HEK293 (cell line): ENCODE data around the gene CD79A.
A peak's percentile ranks its signal among the peaks of the same experiment; 100 is the strongest.

Experiments used
- CTCF ChIA-PET: fragments of 350-600 bp; formaldehyde crosslinking; extraction: SDS; loops from one replicate; lab custom pipeline; 2021; ENCODE audit warnings: antibody characterized with exemption; lab: Yijun Ruan, JAX
- POLR2A ChIA-PET: fragments of 300-600 bp; formaldehyde crosslinking; extraction: SDS; loops from one replicate; lab custom pipeline; 2020; ENCODE audit warnings: antibody characterized with exemption, inconsistent platforms; lab: Yijun Ruan, JAX
- H3K27ac ChIP-seq: fragments of 200-500 bp; sonication (Bioruptor generic); 2 replicates; pipeline ENCODE4 v1.5.1; 2014; ENCODE audit warnings: low read depth, low read length, control low read depth, inconsistent platforms; ENCODE audit errors: extremely low read depth
- H3K36me3 ChIP-seq, 2 experiments: fragments of 200-500 bp in 1 of 2; sonication (Bioruptor generic) in 1 of 2; 1 replicate in 1 of 2; 2 replicates in 1 of 2; pipeline ENCODE4 v1.5.1; 2014 to 2017; ENCODE audit warnings: inconsistent platforms in 2 of 2, low read length in 2 of 2; ENCODE audit not compliant: control insufficient read depth in 2 of 2, insufficient read depth in 1 of 2
- H3K4me1 ChIP-seq: fragments of 200-500 bp; sonication (Bioruptor generic); 2 replicates; pipeline ENCODE4 v1.5.1; 2014; ENCODE audit warnings: mild to moderate bottlenecking, low read length, inconsistent platforms; ENCODE audit not compliant: control insufficient read depth, insufficient read depth
- H3K4me3 ChIP-seq: 2 replicates; pipeline ENCODE4 v1.5.1; 2011; ENCODE audit warnings: low read depth, mild to moderate bottlenecking, control low read depth, low read length, moderate library complexity
- H3K9me3 ChIP-seq: fragments of 200-500 bp; sonication (Bioruptor generic); 2 replicates; pipeline ENCODE4 v1.5.1; 2014; ENCODE audit warnings: low read depth, low read length, inconsistent platforms; ENCODE audit not compliant: control insufficient read depth, insufficient read depth
- GFI1B ChIP-seq: fragments of 450-650 bp; formaldehyde crosslinking; IDR thresholded peaks from 2 replicates; pipeline ENCODE4 v1.5.1; 2016; ENCODE audit warnings: missing biosample characterization, missing genetic modification characterization
- GLIS2 ChIP-seq: fragments of 450-650 bp; formaldehyde crosslinking; IDR thresholded peaks from 2 replicates; pipeline ENCODE4 v1.5.1; 2016; ENCODE audit warnings: missing biosample characterization, missing genetic modification characterization
- KLF16 ChIP-seq: fragments of 450-650 bp; formaldehyde crosslinking; IDR thresholded peaks from 2 replicates; pipeline ENCODE4 v1.5.1; 2017; ENCODE audit warnings: missing biosample characterization, missing genetic modification characterization
- KLF17 ChIP-seq: fragments of 450-650 bp; formaldehyde crosslinking; IDR thresholded peaks from 2 replicates; pipeline ENCODE4 v1.5.1; 2016; ENCODE audit warnings: missing biosample characterization, missing genetic modification characterization
- KLF8 ChIP-seq: fragments of 450-650 bp; formaldehyde crosslinking; IDR thresholded peaks from 2 replicates; pipeline ENCODE4 v1.5.1; 2016; ENCODE audit warnings: missing biosample characterization, missing genetic modification characterization
- PRDM10 ChIP-seq: fragments of 450-650 bp; formaldehyde crosslinking; IDR thresholded peaks from 2 replicates; pipeline ENCODE4 v1.5.1; 2016; ENCODE audit warnings: missing biosample characterization, missing genetic modification characterization
- ZIC2 ChIP-seq: fragments of 450-650 bp; formaldehyde crosslinking; IDR thresholded peaks from 2 replicates; pipeline ENCODE4 v1.5.1; 2016; ENCODE audit warnings: missing biosample characterization, missing genetic modification characterization
- ZNF114 ChIP-seq: fragments of 450-650 bp; formaldehyde crosslinking; IDR thresholded peaks from 2 replicates; pipeline ENCODE4 v1.5.0; 2017; ENCODE audit warnings: missing biosample characterization, missing genetic modification characterization
- ZNF175 ChIP-seq: fragments of 450-650 bp; formaldehyde crosslinking; IDR thresholded peaks from 2 replicates; pipeline ENCODE4 v1.5.1; 2016; ENCODE audit warnings: missing biosample characterization, missing genetic modification characterization
- ZNF202 ChIP-seq: fragments of 450-650 bp; formaldehyde crosslinking; IDR thresholded peaks from 2 replicates; pipeline ENCODE4 v1.5.1; 2016; ENCODE audit warnings: missing biosample characterization, missing genetic modification characterization, borderline replicate concordance
- ZNF223 ChIP-seq: fragments of 450-650 bp; formaldehyde crosslinking; IDR thresholded peaks from 2 replicates; pipeline ENCODE4 v1.5.1; 2016; ENCODE audit warnings: missing biosample characterization, missing genetic modification characterization
- ZNF23 ChIP-seq: fragments of 450-650 bp; formaldehyde crosslinking; IDR thresholded peaks from 2 replicates; pipeline ENCODE4 v1.5.1; 2016; ENCODE audit warnings: missing biosample characterization, missing genetic modification characterization, borderline replicate concordance
- ZNF280D ChIP-seq: fragments of 450-650 bp; formaldehyde crosslinking; IDR thresholded peaks from 2 replicates; pipeline ENCODE4 v1.5.1; 2016; ENCODE audit warnings: missing biosample characterization, missing genetic modification characterization
- ZNF488 ChIP-seq: fragments of 450-650 bp; formaldehyde crosslinking; IDR thresholded peaks from 2 replicates; pipeline ENCODE4 v1.5.1; 2016; ENCODE audit warnings: missing biosample characterization, missing genetic modification characterization
- ZNF610 ChIP-seq: fragments of 450-650 bp; formaldehyde crosslinking; IDR thresholded peaks from 2 replicates; pipeline ENCODE4 v1.5.1; 2016; ENCODE audit warnings: missing biosample characterization, missing genetic modification characterization, borderline replicate concordance
- ZNF623 ChIP-seq: fragments of 450-650 bp; formaldehyde crosslinking; IDR thresholded peaks from 2 replicates; pipeline ENCODE4 v1.5.1; 2016; ENCODE audit warnings: missing biosample characterization, missing genetic modification characterization
- ZNF624 ChIP-seq: fragments of 450-650 bp; formaldehyde crosslinking; IDR thresholded peaks from 2 replicates; pipeline ENCODE4 v1.5.1; 2017; ENCODE audit warnings: missing biosample characterization, missing genetic modification characterization
- TF ChIP-seq, protein P1 (sequence below): IDR thresholded peaks from 2 replicates; pipeline ENCODE4 v1.6.1; 2011; ENCODE audit warnings: mild to moderate bottlenecking, low read depth, low read length, borderline replicate concordance
- TF ChIP-seq, protein P2 (sequence below): fragments of 450-650 bp; formaldehyde crosslinking; IDR thresholded peaks from 2 replicates; pipeline ENCODE4 v1.5.1; 2016; ENCODE audit warnings: missing biosample characterization, missing genetic modification characterization
- TF ChIP-seq, protein P3 (sequence below): fragments of 450-650 bp; formaldehyde crosslinking; IDR thresholded peaks from 2 replicates; pipeline ENCODE4 v1.5.1; 2016; ENCODE audit warnings: missing biosample characterization, missing genetic modification characterization
- TF ChIP-seq, protein P4 (sequence below): fragments of 450-650 bp; formaldehyde crosslinking; IDR thresholded peaks from 2 replicates; pipeline ENCODE4 v1.5.1; 2016; ENCODE audit warnings: missing biosample characterization, missing genetic modification characterization

CD79A gene

DNA sequence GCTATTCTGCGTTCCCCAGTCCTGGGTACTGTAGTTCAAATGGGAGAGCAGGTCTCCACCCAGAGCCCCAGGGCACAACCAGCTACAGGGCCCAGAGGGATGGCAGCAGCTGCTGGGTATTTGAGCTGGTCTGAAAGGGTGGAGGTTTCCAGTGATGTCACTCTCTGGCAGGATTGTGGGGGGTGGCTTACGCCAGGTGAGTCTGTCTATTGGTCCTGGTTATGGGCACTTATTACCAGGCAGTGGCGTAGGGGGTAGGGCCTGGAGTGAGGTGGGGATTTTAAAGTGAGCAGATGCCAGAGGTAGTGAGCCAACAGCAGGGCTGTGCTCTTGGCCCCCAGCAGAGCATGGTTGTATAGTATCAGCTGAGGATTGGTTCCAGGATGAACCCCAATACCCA, 10.8 kb upstream of the CD79A start:
- CTCF ChIA-PET, result interaction anchor here (1.1 kb wide), 1 partner anchor 86 kb away, joined by 3 read pairs; no protein-coding TSS in a partner anchor
- POLR2A ChIA-PET, result interaction anchor here (0.5 to 2.7 kb wide), 7 partner anchors 10 to 220 kb away, joined by 3 to 9 read pairs (median 5); partner anchors contain the start of gene RABAC1
- H3K36me3 ChIP-seq, result peaks cover 97 to 98% of the 10 kb centered on the region in 2 experiments
- H3K9me3 ChIP-seq, result no peaks in the 10 kb centered on the region
- no peak overlapping the region for H3K4me3 ChIP-seq
- H3K27ac ChIP-seq, result peak overlapping the region; percentile 59
- peaks cover 27% of the 10 kb centered on the region for H3K4me1 ChIP-seq
- TF ChIP-seq ZNF114 (tag by site-specific recombination) (no peak), GLIS2 (tag by site-specific recombination) (peak; percentile 50; the same call in 1 of the 2 replicates), ZNF202 (tag by site-specific recombination) (no peak), ZNF23 (tag by site-specific recombination) (no peak), ZNF623 (no peak), ZIC2 (tag by site-specific recombination) (no peak), ZNF488 (tag by site-specific recombination) (no peak), KLF16 (tag by site-specific recombination) (no peak), ZNF175 (tag by site-specific recombination) (no peak), ZNF610 (tag by site-specific recombination) (no peak), KLF17 (tag by site-specific recombination) (0 out of 2 replicates have a peak, but pooled peaks have one; percentile 17), GFI1B (tag by site-specific recombination) (no peak), ZNF624 (tag by site-specific recombination) (no peak), PRDM10 (peak; percentile 64), ZNF223 (tag by site-specific recombination) (no peak), ZNF280D (tag by site-specific recombination) (no peak), KLF8 (no peak)
- TF ChIP-seq, protein P1, sequence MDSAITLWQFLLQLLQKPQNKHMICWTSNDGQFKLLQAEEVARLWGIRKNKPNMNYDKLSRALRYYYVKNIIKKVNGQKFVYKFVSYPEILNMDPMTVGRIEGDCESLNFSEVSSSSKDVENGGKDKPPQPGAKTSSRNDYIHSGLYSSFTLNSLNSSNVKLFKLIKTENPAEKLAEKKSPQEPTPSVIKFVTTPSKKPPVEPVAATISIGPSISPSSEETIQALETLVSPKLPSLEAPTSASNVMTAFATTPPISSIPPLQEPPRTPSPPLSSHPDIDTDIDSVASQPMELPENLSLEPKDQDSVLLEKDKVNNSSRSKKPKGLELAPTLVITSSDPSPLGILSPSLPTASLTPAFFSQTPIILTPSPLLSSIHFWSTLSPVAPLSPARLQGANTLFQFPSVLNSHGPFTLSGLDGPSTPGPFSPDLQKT, result no peak
- TF ChIP-seq, protein P2, sequence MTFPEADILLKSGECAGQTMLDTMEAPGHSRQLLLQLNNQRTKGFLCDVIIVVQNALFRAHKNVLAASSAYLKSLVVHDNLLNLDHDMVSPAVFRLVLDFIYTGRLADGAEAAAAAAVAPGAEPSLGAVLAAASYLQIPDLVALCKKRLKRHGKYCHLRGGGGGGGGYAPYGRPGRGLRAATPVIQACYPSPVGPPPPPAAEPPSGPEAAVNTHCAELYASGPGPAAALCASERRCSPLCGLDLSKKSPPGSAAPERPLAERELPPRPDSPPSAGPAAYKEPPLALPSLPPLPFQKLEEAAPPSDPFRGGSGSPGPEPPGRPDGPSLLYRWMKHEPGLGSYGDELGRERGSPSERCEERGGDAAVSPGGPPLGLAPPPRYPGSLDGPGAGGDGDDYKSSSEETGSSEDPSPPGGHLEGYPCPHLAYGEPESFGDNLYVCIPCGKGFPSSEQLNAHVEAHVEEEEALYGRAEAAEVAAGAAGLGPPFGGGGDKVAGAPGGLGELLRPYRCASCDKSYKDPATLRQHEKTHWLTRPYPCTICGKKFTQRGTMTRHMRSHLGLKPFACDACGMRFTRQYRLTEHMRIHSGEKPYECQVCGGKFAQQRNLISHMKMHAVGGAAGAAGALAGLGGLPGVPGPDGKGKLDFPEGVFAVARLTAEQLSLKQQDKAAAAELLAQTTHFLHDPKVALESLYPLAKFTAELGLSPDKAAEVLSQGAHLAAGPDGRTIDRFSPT (tag by site-specific recombination), result peak; percentile 52; the same call in 1 of the 2 replicates
- TF ChIP-seq, protein P3, sequence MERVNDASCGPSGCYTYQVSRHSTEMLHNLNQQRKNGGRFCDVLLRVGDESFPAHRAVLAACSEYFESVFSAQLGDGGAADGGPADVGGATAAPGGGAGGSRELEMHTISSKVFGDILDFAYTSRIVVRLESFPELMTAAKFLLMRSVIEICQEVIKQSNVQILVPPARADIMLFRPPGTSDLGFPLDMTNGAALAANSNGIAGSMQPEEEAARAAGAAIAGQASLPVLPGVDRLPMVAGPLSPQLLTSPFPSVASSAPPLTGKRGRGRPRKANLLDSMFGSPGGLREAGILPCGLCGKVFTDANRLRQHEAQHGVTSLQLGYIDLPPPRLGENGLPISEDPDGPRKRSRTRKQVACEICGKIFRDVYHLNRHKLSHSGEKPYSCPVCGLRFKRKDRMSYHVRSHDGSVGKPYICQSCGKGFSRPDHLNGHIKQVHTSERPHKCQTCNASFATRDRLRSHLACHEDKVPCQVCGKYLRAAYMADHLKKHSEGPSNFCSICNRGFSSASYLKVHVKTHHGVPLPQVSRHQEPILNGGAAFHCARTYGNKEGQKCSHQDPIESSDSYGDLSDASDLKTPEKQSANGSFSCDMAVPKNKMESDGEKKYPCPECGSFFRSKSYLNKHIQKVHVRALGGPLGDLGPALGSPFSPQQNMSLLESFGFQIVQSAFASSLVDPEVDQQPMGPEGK, result 0 out of 2 replicates have a peak, but pooled peaks have one; percentile 16
- TF ChIP-seq, protein P4, sequence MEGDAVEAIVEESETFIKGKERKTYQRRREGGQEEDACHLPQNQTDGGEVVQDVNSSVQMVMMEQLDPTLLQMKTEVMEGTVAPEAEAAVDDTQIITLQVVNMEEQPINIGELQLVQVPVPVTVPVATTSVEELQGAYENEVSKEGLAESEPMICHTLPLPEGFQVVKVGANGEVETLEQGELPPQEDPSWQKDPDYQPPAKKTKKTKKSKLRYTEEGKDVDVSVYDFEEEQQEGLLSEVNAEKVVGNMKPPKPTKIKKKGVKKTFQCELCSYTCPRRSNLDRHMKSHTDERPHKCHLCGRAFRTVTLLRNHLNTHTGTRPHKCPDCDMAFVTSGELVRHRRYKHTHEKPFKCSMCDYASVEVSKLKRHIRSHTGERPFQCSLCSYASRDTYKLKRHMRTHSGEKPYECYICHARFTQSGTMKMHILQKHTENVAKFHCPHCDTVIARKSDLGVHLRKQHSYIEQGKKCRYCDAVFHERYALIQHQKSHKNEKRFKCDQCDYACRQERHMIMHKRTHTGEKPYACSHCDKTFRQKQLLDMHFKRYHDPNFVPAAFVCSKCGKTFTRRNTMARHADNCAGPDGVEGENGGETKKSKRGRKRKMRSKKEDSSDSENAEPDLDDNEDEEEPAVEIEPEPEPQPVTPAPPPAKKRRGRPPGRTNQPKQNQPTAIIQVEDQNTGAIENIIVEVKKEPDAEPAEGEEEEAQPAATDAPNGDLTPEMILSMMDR (tag by site-specific recombination), result no peak
